ENCODE data around the gene GALNT9.

GALNT9 gene

DNA sequence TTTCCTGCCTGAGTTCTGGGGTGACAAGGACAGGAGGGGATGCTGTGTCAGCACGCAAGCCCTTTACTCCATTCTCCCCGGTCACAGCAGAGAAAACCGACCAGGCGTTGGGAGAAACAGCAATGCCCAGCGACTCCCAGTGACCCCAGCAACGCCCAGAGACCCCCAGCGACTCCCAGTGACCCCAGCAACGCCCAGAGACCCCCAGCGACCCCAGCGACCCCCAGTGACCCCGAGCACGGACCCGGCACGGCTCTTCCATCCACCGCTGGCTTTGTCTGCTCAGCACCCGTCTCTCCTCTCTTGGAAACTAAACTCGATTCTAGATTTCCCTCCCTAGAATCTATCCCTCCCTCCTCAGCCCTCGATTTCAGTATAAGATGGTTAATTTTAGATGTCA is 38.5 kb upstream of the GALNT9 start:
- no peak overlapping the region for H3K4me3 ChIP-seq (ENCODE audit: low read depth, low read length)
- TF ChIP-seq, protein P1, sequence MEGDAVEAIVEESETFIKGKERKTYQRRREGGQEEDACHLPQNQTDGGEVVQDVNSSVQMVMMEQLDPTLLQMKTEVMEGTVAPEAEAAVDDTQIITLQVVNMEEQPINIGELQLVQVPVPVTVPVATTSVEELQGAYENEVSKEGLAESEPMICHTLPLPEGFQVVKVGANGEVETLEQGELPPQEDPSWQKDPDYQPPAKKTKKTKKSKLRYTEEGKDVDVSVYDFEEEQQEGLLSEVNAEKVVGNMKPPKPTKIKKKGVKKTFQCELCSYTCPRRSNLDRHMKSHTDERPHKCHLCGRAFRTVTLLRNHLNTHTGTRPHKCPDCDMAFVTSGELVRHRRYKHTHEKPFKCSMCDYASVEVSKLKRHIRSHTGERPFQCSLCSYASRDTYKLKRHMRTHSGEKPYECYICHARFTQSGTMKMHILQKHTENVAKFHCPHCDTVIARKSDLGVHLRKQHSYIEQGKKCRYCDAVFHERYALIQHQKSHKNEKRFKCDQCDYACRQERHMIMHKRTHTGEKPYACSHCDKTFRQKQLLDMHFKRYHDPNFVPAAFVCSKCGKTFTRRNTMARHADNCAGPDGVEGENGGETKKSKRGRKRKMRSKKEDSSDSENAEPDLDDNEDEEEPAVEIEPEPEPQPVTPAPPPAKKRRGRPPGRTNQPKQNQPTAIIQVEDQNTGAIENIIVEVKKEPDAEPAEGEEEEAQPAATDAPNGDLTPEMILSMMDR (IDR thresholded peaks at IDR 0.05; ENCODE audit: low read depth, low read length) = no peak

DNA sequence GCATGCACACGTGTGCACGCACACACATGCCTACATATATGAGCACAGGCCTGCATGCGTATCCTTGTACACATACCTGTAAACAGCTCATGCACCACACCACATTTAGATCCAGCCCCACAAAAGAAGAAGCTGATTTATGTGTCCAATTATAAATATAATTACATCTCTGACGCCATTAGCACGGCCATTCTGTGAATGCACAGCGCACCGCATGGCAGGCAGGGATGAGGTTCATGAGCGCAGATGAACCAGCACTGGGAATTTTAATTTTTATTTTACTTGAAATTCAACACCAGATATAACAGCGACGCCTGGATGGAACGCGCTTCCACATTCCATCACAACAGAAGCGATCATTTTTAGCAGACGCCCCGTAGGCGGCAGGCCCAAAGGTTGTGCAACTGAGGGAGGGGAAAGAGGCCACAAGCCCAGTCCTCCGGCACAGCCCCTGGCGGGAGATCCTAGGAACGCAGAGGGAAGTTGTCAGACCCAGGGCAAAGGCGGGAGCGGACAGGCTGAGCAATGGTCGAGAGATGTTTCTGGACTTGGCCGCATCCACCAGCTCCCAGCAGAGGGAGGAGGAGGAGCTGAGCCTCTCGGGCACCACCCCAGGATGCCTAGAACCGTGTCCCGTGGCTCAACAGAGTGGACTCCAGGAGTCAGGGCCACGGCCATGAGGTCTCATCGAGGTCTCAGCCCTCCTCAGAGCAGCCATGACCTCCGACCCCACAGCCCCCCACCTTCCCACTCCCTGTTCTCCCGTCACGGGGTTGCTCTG is 37.9 kb upstream of the GALNT9 start:
- TF ChIP-seq, protein P1 (IDR thresholded peaks at IDR 0.05; ENCODE audit: low read depth, low read length) = no peak
- no peak overlapping the region for H3K4me3 ChIP-seq (ENCODE audit: low read depth, low read length)

DNA sequence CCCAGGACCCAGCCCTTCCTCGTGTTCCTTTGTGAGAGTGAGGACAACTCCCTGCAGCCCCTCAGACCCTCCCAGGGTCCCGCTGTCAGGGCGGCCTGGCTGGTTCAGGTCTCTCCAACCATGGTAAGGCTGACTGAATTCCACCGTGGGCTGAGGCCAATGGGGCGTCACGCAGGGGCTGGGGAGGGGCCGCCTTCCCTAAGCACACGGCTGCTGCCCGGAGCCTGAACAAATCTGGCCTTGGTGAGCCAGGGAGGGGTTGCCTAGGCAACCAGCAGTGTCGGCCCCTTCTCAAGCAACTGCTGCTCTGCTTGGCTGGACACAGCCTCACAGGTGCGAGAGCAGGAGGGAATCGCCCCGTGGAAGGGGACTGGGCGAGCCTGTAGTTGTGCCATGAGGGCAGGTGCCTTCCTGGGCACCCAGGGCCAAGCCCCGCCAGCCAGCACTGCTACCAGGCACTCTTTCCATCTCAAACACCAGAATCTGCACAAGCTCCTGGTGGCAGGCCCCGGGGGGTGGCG is 37.0 kb upstream of the GALNT9 start:
- no peak overlapping the region for H3K4me3 ChIP-seq (ENCODE audit: low read depth, low read length)
- TF ChIP-seq, protein P1 (IDR thresholded peaks at IDR 0.05; ENCODE audit: low read depth, low read length) = no peak

DNA sequence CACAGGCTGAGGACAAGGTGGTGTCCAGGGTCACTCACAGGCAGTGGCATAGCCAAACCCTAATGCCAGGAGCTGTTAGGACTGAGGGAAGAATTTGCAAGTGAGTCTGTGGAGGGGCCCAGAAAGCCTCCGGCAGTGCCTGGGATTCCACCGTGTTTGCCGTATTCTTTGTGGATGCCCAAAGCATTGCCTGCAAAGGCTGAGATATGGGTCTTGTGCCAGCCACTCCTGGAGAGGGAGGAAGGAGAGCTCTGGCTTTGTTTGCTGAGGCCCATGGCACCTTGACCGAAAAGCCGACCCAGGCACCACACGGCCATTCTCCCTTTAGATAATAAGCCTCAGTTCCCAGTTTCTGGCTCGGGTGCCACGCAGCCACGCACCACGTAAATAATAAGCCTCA is 35.8 kb upstream of the GALNT9 start:
- TF ChIP-seq, protein P1 (IDR thresholded peaks at IDR 0.05; ENCODE audit: low read depth, low read length) = no peak
- no peak overlapping the region for H3K4me3 ChIP-seq (ENCODE audit: low read depth, low read length)

DNA sequence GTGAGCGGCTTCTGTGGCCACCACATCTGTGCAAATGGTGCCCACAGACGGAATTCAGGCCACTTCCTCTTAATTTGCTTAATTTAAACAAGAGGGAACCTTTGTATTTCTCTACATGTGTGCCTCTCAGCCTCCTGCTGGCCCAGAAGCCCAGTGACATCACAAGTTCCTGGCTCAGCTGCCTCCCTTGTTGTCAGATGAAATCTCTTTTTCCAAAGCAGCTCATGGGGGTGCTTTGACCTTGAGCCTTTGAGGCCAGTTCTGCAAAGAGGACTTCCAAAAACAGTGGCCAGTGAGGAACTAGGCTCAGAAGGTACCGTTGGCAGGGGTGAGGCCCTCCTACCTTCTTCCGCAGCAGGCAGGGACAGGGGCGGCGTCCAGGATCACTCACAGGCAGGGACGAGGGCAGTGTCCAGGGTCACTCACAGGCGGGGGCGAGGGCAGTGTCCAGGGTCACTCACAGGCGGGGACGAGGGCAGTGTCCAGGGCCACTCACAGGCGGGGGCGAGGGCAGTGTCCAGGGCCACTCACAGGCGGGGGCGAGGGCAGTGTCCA is 35.0 kb upstream of the GALNT9 start:
- TF ChIP-seq, protein P1 (IDR thresholded peaks at IDR 0.05; ENCODE audit: low read depth, low read length) = no peak
- H3K4me3 ChIP-seq (ENCODE audit: low read depth, low read length) = no peak overlapping the region

DNA sequence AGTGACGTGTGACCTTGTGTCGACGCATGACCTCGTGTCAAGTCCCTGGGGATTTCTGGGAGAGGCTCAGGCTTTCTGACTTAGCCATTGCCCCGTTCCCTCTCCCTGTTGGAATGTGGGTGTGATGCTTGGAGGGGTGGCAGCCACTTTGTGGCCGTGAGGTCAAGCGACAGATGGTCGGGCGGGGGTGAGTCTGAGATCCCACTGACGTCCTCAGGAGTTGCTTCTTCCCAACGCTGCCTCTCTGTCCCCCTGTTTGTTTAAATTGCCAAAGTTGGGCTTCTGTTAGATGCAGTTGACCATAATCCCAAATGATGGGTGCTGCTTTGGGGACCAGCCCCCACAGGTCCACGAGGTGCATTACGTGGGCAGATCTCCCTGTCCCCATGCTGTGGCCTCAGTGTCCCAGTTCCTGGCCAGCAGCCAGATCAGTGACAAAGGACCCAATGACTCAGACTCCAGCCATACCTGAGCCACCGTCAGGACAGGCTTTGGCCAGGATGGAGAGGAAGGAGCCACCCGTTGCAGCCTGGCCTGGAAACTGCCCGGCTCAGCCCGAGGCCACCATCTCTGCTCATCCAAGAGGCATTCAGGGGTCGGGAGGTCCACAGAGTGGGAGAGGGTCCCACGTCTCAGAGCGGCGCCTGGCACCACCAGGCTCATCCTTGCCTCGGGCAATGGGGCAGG is 34.4 kb upstream of the GALNT9 start:
- no peak overlapping the region for H3K4me3 ChIP-seq (ENCODE audit: low read depth, low read length)
- TF ChIP-seq, protein P1 (IDR thresholded peaks at IDR 0.05; ENCODE audit: low read depth, low read length) = no peak
